Endothelial cell of umbilical vein (primary cell): Measurements from ENCODE around the gene RPLP1.

Source experiments
- EZH2 ChIP-seq: IDR thresholded peaks from 2 replicates; pipeline ENCODE4 v1.6.1; 2012; ENCODE audit warnings: borderline replicate concordance, low read depth, mild to moderate bottlenecking, moderate library complexity, low read length, inconsistent platforms; ENCODE audit not compliant: severe bottlenecking
- MYC ChIP-seq: IDR thresholded peaks from one replicate; pipeline ENCODE4 v1.6.1; 2011; ENCODE audit warnings: mild to moderate bottlenecking, low read depth, low read length
- POLR2A ChIP-seq: IDR thresholded peaks from 2 replicates; pipeline ENCODE4 v1.6.1; 2012; ENCODE audit warnings: low read depth, mild to moderate bottlenecking, control low read depth, low read length
- POLR2AphosphoS5 ChIP-seq: IDR thresholded peaks from 2 replicates; pipeline ENCODE4 v1.6.1; 2012; ENCODE audit warnings: low read depth, mild to moderate bottlenecking, control low read depth, low read length, moderate library complexity; ENCODE audit not compliant: insufficient read depth
- TF ChIP-seq, protein P1 (sequence below), 2 donors: IDR thresholded peaks; 1 replicate in 1 of 2; 2 replicates in 1 of 2; pipeline ENCODE4 v1.5.1; 2011; ENCODE audit warnings: low read length in 2 of 2, mild to moderate bottlenecking in 2 of 2, moderate library complexity in 2 of 2, control low read depth in 1 of 2, inconsistent platforms in 1 of 2, low read depth in 1 of 2; ENCODE audit not compliant: insufficient read depth in 1 of 2; ENCODE audit errors: extremely low read depth in 1 of 2

GRCh38 chr15:69472562-69472961 lies 19.9 kb downstream of the RPLP1 start:
- TF ChIP-seq, protein P1, sequence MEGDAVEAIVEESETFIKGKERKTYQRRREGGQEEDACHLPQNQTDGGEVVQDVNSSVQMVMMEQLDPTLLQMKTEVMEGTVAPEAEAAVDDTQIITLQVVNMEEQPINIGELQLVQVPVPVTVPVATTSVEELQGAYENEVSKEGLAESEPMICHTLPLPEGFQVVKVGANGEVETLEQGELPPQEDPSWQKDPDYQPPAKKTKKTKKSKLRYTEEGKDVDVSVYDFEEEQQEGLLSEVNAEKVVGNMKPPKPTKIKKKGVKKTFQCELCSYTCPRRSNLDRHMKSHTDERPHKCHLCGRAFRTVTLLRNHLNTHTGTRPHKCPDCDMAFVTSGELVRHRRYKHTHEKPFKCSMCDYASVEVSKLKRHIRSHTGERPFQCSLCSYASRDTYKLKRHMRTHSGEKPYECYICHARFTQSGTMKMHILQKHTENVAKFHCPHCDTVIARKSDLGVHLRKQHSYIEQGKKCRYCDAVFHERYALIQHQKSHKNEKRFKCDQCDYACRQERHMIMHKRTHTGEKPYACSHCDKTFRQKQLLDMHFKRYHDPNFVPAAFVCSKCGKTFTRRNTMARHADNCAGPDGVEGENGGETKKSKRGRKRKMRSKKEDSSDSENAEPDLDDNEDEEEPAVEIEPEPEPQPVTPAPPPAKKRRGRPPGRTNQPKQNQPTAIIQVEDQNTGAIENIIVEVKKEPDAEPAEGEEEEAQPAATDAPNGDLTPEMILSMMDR (IDR thresholded peaks at IDR 0.05; ENCODE audit: extremely low read depth in 1 of 2, insufficient read depth in 1 of 2, low read depth in 1 of 2, low read length in 2 of 2) = no peak
- TF ChIP-seq EZH2 (no peak), POLR2AphosphoS5 (no peak), POLR2A (no peak), MYC (no peak)
